ENCODE measurements around the gene FYCO1. TPM values are rescaled to one million over a fixed set of nuclear protein-coding genes. Genes with fewer than 3 reads are reported as not detected.
A peak's percentile ranks its signal among the peaks of the same experiment; 100 is the strongest.

Gene FYCO1
- total RNA-seq, 2 experiments from 2014 or later, result 14.1 to 14.5 TPM

DNA sequence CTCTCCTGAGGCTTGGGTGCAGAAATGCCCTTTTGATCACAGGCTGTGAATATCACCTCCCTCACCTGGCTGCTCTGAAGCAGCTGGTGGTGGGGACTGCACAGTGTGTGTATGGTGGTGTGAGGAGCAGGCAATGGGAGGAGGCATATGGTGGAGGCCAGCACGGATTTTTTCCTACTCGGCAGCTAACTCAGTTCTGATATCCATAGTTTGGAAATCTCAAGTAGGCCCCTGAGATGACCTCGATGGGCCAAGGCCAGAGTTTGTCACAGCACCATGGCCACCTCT lies 73.6 kb downstream of the FYCO1 start:
- peaks cover 18% of the 10 kb centered on the region for H3K4me1 Mint-ChIP-seq (ENCODE audit: low read depth)
- H3K27me3 Mint-ChIP-seq, result no peaks in the 10 kb centered on the region
- H3K27ac Mint-ChIP-seq, result no peak overlapping the region
- ATAC-seq (no peak), DNase-seq (no peak)
- ChIA-PET POLR2A (interaction anchor here (1.1 to 1.8 kb wide), 3 partner anchors 21 to 58 kb away, joined by 3 to 7 read pairs (median 6); partner anchors contain the start of gene CXCR6), CTCF (interaction anchor here (35.9 kb wide), 1 partner anchor 161 kb away, joined by 656 read pairs; no protein-coding TSS in a partner anchor)
- intact Hi-C loops (cut with micrococcal nuclease), result no loop called here
- H3K9me3 Mint-ChIP-seq, result no peaks in the 10 kb centered on the region
- no peak overlapping the region for H3K4me3 Mint-ChIP-seq
- H3K36me3 Mint-ChIP-seq (ENCODE audit: low read depth), result peaks cover 45% of the 10 kb centered on the region
- TF ChIP-seq, protein P1, sequence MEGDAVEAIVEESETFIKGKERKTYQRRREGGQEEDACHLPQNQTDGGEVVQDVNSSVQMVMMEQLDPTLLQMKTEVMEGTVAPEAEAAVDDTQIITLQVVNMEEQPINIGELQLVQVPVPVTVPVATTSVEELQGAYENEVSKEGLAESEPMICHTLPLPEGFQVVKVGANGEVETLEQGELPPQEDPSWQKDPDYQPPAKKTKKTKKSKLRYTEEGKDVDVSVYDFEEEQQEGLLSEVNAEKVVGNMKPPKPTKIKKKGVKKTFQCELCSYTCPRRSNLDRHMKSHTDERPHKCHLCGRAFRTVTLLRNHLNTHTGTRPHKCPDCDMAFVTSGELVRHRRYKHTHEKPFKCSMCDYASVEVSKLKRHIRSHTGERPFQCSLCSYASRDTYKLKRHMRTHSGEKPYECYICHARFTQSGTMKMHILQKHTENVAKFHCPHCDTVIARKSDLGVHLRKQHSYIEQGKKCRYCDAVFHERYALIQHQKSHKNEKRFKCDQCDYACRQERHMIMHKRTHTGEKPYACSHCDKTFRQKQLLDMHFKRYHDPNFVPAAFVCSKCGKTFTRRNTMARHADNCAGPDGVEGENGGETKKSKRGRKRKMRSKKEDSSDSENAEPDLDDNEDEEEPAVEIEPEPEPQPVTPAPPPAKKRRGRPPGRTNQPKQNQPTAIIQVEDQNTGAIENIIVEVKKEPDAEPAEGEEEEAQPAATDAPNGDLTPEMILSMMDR (IDR thresholded peaks at IDR 0.05), result no peak

DNA sequence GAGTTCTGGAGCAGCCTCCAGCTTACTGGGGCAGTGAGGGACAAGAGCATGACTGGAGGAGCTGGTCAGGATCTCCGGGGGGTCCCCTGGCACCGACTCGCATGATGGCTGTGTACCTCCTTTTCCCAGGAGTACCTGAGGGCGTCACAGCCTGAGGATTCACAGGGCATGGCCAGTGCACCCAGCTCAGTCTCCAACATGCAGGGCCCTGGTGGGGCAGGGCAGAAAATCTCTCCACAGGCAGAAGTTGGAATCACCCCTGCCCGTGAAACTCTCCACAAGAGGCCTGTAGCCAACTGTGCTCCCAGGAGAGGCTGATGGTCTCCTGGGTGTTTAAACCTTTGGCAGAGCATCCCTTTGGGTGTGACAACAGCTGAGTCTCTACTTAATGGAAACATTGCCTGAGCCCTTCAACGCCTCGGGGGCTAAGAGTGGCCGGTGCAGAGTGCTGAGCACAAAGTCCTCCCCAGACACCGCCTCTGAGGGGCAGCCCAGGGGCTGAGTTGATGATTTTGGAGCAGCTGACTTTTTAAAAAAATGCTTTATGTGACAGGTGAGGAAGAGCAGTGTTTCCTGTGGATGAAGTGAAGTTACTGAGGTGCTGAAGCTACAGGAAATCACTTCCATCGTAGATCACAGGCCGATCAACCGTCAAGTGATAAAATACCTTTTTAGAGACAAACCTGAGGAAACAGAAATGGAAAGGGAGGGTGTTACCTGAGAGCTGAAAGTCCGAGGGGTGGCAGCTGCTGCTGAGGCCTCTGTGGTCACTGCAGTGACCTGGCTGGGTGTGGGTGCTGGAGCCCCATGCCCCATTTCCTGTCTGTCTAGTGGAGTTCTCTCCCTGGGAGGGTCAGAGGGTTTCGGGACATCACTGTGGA lies 74.2 kb downstream of the FYCO1 start:
- no peak overlapping the region for H3K4me3 Mint-ChIP-seq
- H3K4me1 Mint-ChIP-seq (ENCODE audit: low read depth), result peaks cover 23% of the 10 kb centered on the region
- H3K27ac Mint-ChIP-seq, result no peak overlapping the region
- DNase-seq (no peak), ATAC-seq (no peak)
- H3K36me3 Mint-ChIP-seq (ENCODE audit: low read depth), result peaks cover 43% of the 10 kb centered on the region
- H3K9me3 Mint-ChIP-seq, result no peaks in the 10 kb centered on the region
- intact Hi-C loops (cut with micrococcal nuclease), result no loop called here
- TF ChIP-seq, protein P1 (IDR thresholded peaks at IDR 0.05), result no peak
- ChIA-PET POLR2A (interaction anchor here (1.4 to 1.8 kb wide), 2 partner anchors 22 to 33 kb away, joined by 6 to 7 read pairs; partner anchors contain the start of gene CXCR6), CTCF (interaction anchor here (1.2 to 35.9 kb wide), 4 partner anchors 10 to 162 kb away, joined by 3 to 656 read pairs (median 4); no protein-coding TSS in a partner anchor)
- no peaks in the 10 kb centered on the region for H3K27me3 Mint-ChIP-seq

DNA sequence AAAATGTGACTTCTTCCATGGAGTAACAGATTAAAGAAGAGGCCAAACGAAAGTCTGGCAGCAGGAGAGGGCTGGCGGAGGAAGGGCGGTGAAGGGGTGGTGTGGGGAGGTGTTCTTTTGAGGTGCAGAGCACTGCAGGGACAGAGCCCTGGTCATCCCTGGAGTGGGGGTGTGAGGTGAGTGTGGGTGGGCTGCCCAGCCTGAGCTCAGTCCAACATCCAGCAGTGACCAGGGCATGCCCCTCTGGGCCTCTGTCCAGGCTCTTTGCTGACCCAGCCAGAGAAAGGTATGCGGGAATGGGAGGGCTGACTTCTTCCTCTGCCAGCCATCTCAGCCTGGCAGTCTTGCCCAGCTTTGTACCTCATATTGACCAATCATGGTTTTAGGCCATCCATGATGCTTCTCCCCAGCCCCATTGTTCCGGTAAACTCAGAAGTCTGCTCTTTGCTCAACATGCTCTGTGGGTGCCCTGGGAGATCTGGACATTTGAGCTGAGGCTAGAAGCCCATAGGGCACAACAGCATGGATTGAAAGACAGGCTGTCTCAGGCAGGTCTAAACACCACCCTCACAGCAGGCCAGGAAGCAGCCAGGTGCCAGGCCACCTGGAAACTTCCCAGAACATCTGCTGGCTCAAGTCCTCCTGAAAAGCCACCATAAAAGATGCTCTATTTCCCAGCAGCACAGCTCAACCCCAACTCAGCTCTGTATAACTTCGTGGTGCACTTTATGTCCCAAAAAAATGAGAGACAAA lies 78.3 kb downstream of the FYCO1 start:
- peaks cover 7% of the 10 kb centered on the region for H3K27me3 Mint-ChIP-seq
- ChIA-PET POLR2A (interaction anchor here (1.1 kb wide), 1 partner anchor 12 kb away, joined by 4 read pairs; no protein-coding TSS in a partner anchor), CTCF (interaction anchor here (0.7 to 1.0 kb wide), 2 partner anchors 162 to 167 kb away, joined by 3 read pairs; no protein-coding TSS in a partner anchor)
- H3K27ac Mint-ChIP-seq, result no peak overlapping the region
- H3K9me3 Mint-ChIP-seq, result no peaks in the 10 kb centered on the region
- no peak for DNase-seq
- no peak overlapping the region for H3K4me3 Mint-ChIP-seq
- H3K36me3 Mint-ChIP-seq (ENCODE audit: low read depth), result peaks cover 21% of the 10 kb centered on the region
- no peak for ATAC-seq
- TF ChIP-seq, protein P1 (IDR thresholded peaks at IDR 0.05), result no peak
- peaks cover 43% of the 10 kb centered on the region for H3K4me1 Mint-ChIP-seq (ENCODE audit: low read depth)
- intact Hi-C loops (cut with micrococcal nuclease), result loop anchor here (5.0 to 10.0 kb wide), 2 partner anchors 45 to 223 kb away; no protein-coding TSS in a partner anchor

DNA sequence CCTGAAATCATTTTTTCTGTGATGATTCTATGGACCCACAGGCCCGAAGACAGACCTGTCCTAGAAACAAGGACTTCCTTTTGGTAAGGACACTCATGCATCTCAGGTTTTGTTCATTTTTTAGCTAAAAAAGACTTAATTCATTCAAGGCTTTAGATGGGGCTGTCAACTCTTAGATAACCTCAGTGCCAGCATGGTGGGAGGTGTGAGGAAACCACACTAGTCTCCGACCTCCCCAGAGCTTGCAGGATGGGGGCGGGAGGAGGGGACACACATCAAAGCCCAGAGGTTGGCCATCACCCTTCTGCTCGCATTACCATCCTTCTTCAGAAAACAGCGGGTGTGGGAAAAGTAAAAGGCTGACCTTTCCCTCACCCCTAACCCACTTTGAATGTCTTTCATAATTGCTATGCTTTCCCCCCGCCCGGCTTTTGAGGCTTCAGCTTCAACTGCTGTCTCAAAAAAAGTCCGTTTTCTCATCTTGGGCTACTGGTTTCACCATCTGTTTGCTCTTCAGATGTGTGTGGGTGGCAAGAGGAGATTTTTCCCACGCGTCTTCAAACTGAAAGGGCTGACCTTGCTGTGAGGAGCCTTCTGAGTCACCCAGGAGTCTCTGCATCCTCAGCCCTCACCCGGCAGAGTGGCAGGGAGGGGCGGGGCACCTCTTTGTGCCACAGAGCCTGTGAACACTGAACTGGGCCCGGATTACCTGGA lies 79.9 kb downstream of the FYCO1 start:
- POLR2A ChIA-PET, result interaction anchor here (0.8 to 1.0 kb wide), 4 partner anchors 29 to 152 kb away, joined by 3 to 5 read pairs (median 3); no protein-coding TSS in a partner anchor
- H3K27ac Mint-ChIP-seq, result peak overlapping the region; percentile 50

More for the DNA sequence above, 79.9 kb downstream of the FYCO1 start:
- ATAC-seq, result peak; percentile 93
- intact Hi-C loops (cut with micrococcal nuclease), result loop anchor here (5.0 to 10.0 kb wide), 2 partner anchors 43 to 221 kb away; no protein-coding TSS in a partner anchor
- Mint-ChIP-seq H3K36me3 (ENCODE audit: low read depth) (peaks cover 16% of the 10 kb centered on the region), H3K4me1 (ENCODE audit: low read depth) (peaks cover 37% of the 10 kb centered on the region), H3K4me3 (peak overlapping the region; percentile 51), H3K9me3 (no peaks in the 10 kb centered on the region), H3K27me3 (peaks cover 11% of the 10 kb centered on the region)
- CTCF ChIA-PET, result interaction anchor here (1.0 to 1.7 kb wide), 2 partner anchors 18 to 162 kb away, joined by 3 to 6 read pairs; no protein-coding TSS in a partner anchor
- peak; percentile 91 for DNase-seq
- TF ChIP-seq, protein P1 (IDR thresholded peaks at IDR 0.05), result no peak

All from activated CD8-positive, alpha-beta T cell treated with anti-CD3 and anti-CD28 coated beads for 36 hours (primary cell).